Germinal center (tissue), 1 donor: ENCODE data around the gene MAN1C1.

Experiments
- DNase-seq: peaks from one replicate; pipeline ENCODE4 v3.0.0; 2012; ENCODE audit warnings: mixed read lengths, low spot score

The MAN1C1 gene

DNA sequence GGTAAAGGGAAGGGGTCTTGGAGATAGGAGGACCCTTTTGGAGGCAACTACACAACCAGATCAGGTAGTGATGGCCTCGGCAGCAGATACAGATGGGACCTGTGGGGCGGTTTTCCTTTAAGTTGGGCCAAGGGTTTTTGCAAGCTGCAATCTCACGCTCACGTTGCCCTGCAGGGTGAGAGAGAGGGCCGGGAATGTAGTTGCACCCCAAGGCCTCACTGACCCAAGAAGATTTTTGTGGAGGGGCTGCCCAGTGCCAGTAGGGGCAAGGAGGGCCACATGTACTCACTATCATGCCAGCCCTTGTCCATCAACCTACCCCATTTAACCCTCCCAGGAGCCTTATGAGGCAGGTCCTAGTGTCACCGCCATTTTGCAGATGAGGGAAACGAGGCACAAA is 125.7 kb downstream of the MAN1C1 start:
- no peak for DNase-seq

DNA sequence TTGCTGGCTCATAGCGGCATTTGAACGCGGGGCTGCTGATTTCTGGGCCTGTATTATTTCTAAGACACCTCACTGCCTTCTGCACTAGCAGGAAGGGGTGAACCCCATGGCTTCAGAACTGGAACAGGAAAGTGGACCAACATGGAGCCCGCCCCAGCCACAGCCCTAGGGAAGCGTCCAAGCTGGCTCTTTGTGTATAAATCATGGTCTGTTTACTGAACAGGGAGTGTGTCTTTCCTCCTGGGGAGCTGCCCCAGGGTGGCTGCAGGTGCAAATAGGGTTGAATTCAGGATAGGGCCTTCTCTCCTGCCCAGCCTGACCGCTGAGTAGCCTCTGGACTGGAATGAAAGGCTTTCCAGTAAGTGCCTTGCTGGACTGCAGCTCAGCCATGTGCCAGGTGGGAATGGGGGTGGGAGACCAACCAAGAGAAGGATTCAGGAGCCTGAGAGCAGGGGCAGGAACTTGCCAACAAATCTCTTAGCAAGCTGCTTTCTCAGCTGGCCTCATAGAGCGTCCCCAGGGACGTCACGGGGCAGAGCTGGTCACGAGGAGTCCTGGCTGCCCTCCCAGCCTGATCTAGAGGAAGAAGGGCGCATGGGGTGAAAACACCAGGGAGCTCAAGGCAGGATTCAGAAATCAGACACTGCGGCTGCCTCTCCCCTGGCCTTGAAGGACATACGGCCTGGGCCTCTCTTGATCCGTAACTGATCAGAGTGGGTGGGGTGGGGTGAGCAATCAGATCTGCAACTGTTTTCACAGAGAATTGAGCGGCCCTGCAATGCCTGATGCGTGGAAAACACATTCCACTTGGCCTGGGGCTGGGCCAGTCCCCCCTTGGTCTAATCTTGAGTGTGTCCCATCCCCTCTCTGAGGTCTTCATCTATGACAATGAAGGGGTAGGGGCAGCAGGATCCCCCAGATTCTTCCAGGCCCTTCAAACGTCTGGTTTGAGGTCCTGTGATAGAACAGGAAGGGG is 126.9 kb downstream of the MAN1C1 start:
- DNase-seq: no peak

GRCh38 chr1:25744140-25744581 is 127.6 kb downstream of the MAN1C1 start:
- DNase-seq: no peak

- no peak for DNase-seq
These were observed 128.2 kb downstream of the MAN1C1 start for GRCh38 chr1:25744636-25745425.

DNA sequence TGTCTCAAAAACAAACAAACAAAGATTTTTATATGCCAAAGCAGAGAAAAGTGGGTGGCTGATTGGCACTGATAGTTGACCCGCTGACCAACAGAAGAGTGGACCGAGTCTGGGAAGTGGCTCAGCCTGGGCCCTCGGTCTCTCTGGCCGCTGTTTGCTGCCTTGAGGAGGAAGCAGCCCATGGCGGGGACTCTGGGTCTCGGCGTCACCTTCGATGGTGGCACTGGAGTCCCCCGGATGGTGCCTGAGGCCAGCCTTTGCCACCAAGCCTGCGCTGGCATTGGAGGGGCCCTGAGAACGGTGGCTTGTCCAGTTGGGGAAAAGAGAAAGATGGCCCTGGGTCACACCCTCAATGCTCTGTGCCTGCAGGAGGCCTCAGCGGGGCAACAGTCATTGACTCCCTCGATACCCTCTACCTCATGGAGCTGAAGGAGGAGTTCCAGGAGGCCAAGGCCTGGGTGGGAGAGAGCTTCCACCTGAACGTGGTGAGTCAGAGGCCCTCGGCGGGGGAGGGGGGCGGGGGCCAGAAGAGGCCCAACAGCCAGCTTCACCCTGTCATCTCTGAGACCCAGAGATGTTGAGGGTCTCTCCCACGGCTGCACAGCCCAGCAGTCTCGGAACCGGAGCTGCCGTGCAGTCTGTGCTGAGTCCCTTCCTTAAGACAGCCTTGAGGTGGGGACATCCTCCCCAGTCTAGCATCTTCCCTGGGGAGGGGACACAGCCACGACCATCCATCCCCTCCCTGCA is 129.9 kb downstream of the MAN1C1 start:
- DNase-seq: no peak

GRCh38 chr1:25747046-25747719 is 130.6 kb downstream of the MAN1C1 start:
- DNase-seq: no peak

- DNase-seq: no peak
These were observed 132.1 kb downstream of the MAN1C1 start for GRCh38 chr1:25748531-25749205.

GRCh38 chr1:25750923-25751605 is 134.5 kb downstream of the MAN1C1 start:
- no peak for DNase-seq

GRCh38 chr1:25754470-25755181 is 138.0 kb downstream of the MAN1C1 start:
- DNase-seq: no peak

DNA sequence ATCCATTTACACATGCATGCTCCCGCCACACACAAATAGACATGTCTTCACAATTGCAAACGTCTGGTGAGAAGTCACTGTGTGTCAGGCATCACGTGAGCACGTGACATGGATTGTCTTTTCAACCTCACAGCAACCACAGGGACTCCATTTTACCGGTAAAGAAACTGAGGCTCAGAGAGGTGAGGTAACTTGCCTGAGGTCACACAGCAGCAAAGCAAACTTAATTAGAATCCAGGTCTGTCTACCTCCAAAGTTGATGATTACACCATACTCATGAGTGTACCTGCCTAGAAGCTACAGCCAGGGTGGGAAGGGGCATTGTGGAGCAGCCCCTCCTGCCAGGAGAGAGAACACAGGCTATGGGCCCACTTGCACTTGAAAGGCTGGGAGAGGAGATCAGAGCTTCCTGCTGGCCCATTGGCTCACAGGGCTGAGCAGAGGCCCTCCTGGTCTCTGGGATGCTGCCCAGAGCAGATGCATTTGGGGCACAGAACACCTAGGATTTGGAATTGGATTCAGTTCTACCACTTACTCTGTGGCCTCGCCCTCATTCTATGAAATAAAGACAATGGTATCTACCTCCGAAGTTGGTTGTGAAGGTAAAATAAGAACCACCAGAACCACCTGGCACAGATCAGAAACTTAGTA is 139.0 kb downstream of the MAN1C1 start:
- DNase-seq: no peak

- DNase-seq: no peak
These were observed 139.6 kb downstream of the MAN1C1 start for GRCh38 chr1:25756215-25756614.

- no peak for DNase-seq
These were observed 140.7 kb downstream of the MAN1C1 start for GRCh38 chr1:25757151-25757845.

GRCh38 chr1:25757846-25758185 is 141.2 kb downstream of the MAN1C1 start:
- DNase-seq: no peak

DNA sequence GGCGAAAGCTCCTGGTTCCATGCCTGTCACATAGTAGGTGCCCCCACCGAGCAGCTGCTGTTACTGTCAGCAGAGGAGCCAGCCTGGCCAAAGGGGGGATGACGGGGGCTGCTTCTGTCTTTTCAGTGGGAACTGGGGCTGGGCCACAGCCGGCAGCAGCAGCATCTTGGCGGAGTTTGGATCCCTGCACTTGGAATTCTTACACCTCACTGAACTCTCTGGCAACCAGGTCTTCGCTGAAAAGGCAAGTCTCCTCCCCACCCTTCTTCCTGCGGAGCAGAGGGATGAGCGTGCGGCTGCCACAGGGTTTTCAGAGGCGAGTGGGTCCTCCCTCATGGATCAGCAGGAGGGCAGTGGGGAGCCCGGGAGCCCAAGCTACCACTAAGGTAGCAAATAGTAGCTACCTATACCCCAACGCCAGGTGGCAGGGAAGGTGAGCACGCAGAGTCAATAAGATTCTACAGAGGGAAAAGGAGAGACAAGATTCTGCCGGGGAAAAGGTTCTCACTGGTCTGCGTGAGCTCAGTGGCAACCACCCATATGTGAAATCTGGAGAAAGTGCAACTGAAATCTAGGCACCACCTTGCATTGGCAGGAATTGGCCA is 142.0 kb downstream of the MAN1C1 start:
- DNase-seq: no peak

GRCh38 chr1:25760122-25760719 is 143.6 kb downstream of the MAN1C1 start:
- DNase-seq: no peak

DNA sequence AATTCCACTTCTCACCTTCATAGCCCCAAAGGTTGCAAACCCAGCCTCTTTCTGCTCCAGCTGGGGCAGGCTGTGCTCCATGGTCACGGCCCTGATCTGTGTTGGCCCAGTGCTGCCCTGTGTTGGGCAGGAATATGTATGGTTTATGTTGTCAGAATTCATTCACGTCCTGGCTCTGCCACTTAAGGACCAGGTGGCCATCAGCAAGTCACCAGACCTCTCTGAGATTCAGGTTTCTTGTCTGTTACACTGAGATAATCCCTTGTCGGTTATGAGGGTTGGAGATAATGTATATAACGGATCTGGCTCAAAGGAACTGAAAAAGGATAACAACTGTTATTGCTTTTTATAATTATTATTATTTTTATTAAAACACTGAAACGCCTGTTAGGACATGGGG is 144.3 kb downstream of the MAN1C1 start:
- no peak for DNase-seq

GRCh38 chr1:25763493-25763892 is 146.9 kb downstream of the MAN1C1 start:
- no peak for DNase-seq
